HL-60 (cell line): ENCODE data around the gene LCK.

Experiments
- CTCF ChIP-seq: IDR thresholded peaks from one replicate; pipeline ENCODE4 v1.5.1; 2011; ENCODE audit warnings: low read length, control low read depth, inconsistent platforms; ENCODE audit not compliant: insufficient read depth
- GABPA ChIP-seq: IDR thresholded peaks from 2 replicates; pipeline ENCODE4 v1.6.1; 2012; ENCODE audit warnings: low read depth
- POLR2AphosphoS5 ChIP-seq: IDR thresholded peaks from 2 replicates; pipeline ENCODE4 v1.6.1; 2012; ENCODE audit warnings: low read depth
- REST ChIP-seq: IDR thresholded peaks from 2 replicates; pipeline ENCODE4 v1.6.1; 2012; ENCODE audit warnings: low read depth; ENCODE audit not compliant: insufficient replicate concordance
- SPI1 ChIP-seq: IDR thresholded peaks from 2 replicates; pipeline ENCODE4 v1.6.1; 2012; ENCODE audit warnings: low read depth, mild to moderate bottlenecking, borderline replicate concordance

GRCh38 chr1:32303358-32303757 is 52.3 kb downstream of the LCK start:
- TF ChIP-seq CTCF (no peak), SPI1 (no peak), REST (no peak), POLR2AphosphoS5 (no peak), GABPA (no peak)
